Muscle of leg (tissue), 11 donors: ENCODE results near the gene RNLS. TPM values are rescaled to one million over a fixed set of nuclear protein-coding genes. Genes with fewer than 3 reads are reported as not detected.

ENCODE experiments used
- DNase-seq: peaks from one replicate; pipeline ENCODE4 v3.0.0; 2013
- H3K27ac ChIP-seq: one replicate; pipeline ENCODE4 v1.5.1; 2013; ENCODE audit warnings: mild to moderate bottlenecking, low read length, control low read depth
- H3K27me3 ChIP-seq: one replicate; pipeline ENCODE4 v1.6.1; 2013; ENCODE audit warnings: low read length; ENCODE audit not compliant: control insufficient read depth, insufficient read depth
- H3K36me3 ChIP-seq: one replicate; pipeline ENCODE4 v1.6.1; 2013; ENCODE audit warnings: low read length; ENCODE audit not compliant: control insufficient read depth, insufficient read depth
- H3K4me1 ChIP-seq: one replicate; pipeline ENCODE4 v1.6.1; 2013; ENCODE audit warnings: low read length; ENCODE audit not compliant: control insufficient read depth, insufficient read depth
- H3K4me3 ChIP-seq: one replicate; pipeline ENCODE4 v1.5.1; 2013; ENCODE audit warnings: low read length, control low read depth
- H3K9me3 ChIP-seq: replicated peaks from 2 replicates; pipeline ENCODE4 v1.6.1; 2013; ENCODE audit warnings: low read depth, low read length; ENCODE audit not compliant: control insufficient read depth
- WGBS: methylation state at CpG from one replicate; pipeline ENCODE4 v1.1.5; 2013; ENCODE audit warnings: missing lambda C conversion rate; ENCODE audit not compliant: insufficient coverage; 5-methylcytosine and 5-hydroxymethylcytosine counted together
- polyA plus RNA-seq, 8 donors: library from polyadenylated mRNA; unstranded; fragments of 120-200 nt; gene quantifications; one replicate each; pipeline versions ENCODE4 v1.2.1 to v1.2.3, GENCODE V29; 2013; ENCODE audit warnings: inconsistent platforms in 1 of 8, low replicate concordance in 1 of 8; ENCODE audit not compliant: insufficient read length in 8 of 8, insufficient read depth in 1 of 8
- total RNA-seq: library from RNA; stranded (reverse); fragments of 120-200 nt; gene quantifications from one replicate; pipeline ENCODE4 v1.2.4, GENCODE V29; 2013

RNLS gene
- total and polyA plus RNA-seq, 9 donors = 2.0 to 4.5 (median 3.5) TPM

DNA sequence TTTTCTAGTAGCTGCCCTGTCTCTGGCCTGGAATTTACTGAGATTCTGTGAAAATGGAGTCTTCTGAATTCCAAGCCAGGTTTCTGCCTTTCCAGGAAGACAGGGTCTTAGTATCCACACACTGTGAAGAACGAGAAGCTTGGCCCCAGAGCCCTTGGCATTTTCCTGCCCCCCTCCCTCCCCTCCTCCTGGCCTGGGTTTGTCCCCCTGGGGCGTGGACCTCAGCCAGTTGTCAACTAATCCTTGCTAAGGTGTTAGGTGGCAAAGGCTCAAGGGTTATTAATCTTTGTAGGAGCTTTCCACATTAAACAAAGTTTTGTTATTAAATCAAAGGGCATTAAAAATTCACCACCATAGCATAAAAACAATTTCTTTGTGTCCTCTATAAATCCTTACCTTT lies 329.5 kb downstream of the RNLS start:
- no CpG with 5 or more reads among the region's 2 CpGs for WGBS
- DNase-seq = no peak
- Histone ChIP-seq H3K27me3 (no peaks in the 10 kb centered on the region), H3K36me3 (no peaks in the 10 kb centered on the region), H3K27ac (no peak overlapping the region), H3K9me3 (no peaks in the 10 kb centered on the region), H3K4me1 (peaks cover 34% of the 10 kb centered on the region), H3K4me3 (no peak overlapping the region)

DNA sequence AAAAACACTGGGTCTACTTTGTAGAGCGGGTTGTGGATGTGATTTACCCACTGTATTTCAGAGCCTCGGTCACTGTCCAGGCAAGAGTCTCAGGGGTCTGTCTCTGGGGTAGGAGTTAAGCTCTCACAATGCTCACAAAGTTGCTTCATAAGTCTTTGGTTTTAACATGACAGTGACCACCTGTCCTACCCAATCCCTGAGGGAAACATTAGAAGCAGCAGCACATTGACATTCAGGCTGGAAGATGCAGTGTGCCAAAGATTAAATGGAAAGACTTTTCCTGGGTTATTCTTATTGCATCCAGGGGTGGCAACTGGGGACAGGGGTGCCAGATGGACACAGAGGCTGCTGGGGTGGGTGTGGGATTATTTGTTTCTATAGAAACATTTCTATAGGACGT lies 330.0 kb downstream of the RNLS start:
- no peaks in the 10 kb centered on the region for H3K36me3 ChIP-seq
- peaks cover 34% of the 10 kb centered on the region for H3K4me1 ChIP-seq
- no peaks in the 10 kb centered on the region for H3K27me3 ChIP-seq
- H3K27ac ChIP-seq = no peak overlapping the region
- no peak overlapping the region for H3K4me3 ChIP-seq
- no peaks in the 10 kb centered on the region for H3K9me3 ChIP-seq
- peak; percentile 52 for DNase-seq
- WGBS = 83% methylated on average over 1 of the region's 3 CpGs

DNA sequence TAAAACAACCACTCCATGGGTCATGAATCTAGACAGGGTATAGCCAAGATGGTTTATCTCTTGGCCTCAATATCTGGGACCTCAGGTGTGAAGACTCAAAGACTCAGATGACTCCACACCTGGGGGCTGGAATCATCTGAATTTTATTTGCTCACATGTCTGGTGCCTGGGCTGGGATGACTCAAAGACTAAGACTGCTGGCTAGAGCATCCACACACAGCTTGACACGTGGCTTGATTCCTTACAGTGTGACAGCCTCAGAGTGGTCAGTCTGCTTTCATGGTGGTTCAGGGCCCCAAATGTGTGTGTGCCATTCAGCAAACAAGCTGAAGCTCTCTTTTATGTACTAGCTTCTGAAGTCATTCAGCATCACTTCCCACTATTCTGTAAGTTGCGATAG lies 333.7 kb downstream of the RNLS start:
- Histone ChIP-seq H3K36me3 (no peaks in the 10 kb centered on the region), H3K4me3 (no peak overlapping the region), H3K9me3 (no peaks in the 10 kb centered on the region), H3K27me3 (no peaks in the 10 kb centered on the region), H3K27ac (no peak overlapping the region), H3K4me1 (peaks cover 39% of the 10 kb centered on the region)
- 100% methylated on average over 1 of the region's 2 CpGs for WGBS
- DNase-seq = no peak

DNA sequence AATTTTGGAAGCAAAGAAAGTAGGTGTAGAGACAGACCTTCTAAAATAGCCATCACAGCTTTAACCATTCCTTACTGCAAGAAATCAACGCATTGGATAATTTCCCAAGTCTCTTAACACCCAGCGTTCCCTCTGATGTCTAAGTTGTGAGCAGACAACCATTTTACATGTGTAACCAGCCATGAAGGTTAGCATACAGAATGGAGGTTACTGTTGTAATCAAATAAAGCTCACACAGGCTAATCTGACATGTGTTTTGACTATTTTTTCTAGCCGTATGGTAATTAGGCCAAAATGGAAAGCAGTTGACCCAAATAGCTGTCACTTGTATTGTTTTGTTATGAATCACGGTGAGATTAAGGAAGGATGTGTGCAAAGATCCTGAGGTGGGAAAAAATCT lies 336.4 kb downstream of the RNLS start:
- Histone ChIP-seq H3K4me1 (peaks cover 37% of the 10 kb centered on the region), H3K4me3 (no peak overlapping the region), H3K9me3 (no peaks in the 10 kb centered on the region), H3K36me3 (no peaks in the 10 kb centered on the region), H3K27me3 (no peaks in the 10 kb centered on the region), H3K27ac (peak overlapping the region; percentile 32)
- no peak for DNase-seq
- 50% methylated on average over 2 of the region's 4 CpGs for WGBS

DNA sequence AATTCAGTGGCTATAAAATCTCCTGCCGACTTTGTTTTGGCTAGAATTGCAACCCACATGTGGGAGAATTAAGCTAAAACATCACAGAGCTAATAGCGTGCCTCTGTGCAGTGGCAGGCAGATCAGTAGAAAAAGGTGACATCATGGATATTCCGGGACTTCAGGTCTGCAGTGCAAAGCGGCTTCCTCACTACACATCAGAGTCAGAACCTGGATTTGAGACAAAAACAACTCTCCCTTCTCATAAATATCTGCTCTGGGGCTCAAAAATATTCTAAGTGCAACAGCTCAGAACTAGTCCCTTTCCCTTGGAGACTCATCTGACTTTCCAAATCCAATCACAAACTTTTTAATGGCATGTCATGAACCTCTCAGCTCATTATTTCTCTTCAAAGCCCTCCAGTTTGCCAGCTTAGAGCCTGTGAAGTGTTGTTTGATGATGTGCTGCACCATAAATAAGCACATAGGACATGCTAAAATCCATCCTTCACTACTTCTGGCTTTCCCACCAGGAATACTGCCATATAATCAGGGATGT lies 337.1 kb downstream of the RNLS start:
- Histone ChIP-seq H3K27me3 (no peaks in the 10 kb centered on the region), H3K4me1 (peaks cover 37% of the 10 kb centered on the region), H3K4me3 (no peak overlapping the region), H3K36me3 (no peaks in the 10 kb centered on the region), H3K9me3 (no peaks in the 10 kb centered on the region), H3K27ac (peak overlapping the region; percentile 53)
- DNase-seq = peak; percentile 92
- 13% methylated on average over 3 of the region's 4 CpGs for WGBS

DNA sequence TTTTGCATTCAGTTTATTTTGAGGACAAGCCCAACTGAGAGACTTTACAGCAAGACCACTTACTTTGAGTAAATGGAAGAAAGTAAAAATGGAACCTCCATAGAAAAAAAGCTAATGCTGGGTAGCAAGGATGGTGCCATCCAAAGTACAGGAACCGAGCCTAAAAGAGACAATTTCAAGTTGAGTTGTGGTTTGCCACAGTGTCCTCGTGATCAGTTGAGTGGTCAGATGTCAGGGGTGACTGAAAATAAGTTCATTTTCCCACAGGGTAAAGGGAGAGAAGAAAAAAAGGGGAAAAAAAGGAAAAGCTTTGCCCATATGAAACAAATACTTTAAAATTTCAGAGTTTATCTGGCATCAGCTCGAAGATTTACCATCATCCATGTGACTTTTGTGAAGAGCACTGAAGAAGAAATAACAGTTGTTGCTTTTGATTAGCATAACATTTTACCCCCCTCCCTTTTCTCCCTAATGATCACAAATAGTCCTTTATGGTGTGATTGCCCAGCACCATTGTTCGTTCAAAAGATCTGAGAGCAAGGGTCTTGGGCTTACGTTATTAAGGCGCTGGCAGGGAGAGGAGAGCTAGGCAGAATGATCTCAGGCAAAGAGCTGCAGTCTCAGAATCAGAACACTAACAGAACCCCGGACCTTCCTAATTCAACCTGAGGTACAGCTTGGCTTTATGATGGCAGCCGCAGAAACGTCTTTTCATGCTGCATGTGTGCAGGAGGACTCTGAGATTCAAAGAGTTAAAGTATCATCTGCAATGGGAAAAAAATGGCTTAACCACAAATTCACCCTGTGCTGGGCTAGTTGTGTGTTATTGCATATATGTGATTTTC lies 338.1 kb downstream of the RNLS start:
- peak overlapping the region; percentile 87 for H3K27ac ChIP-seq
- H3K36me3 ChIP-seq = no peaks in the 10 kb centered on the region
- H3K4me3 ChIP-seq = no peak overlapping the region
- H3K9me3 ChIP-seq = no peaks in the 10 kb centered on the region
- H3K27me3 ChIP-seq = no peaks in the 10 kb centered on the region
- H3K4me1 ChIP-seq = peaks cover 37% of the 10 kb centered on the region
- no peak for DNase-seq
- WGBS = 87% methylated on average over 5 of the region's 9 CpGs

DNA sequence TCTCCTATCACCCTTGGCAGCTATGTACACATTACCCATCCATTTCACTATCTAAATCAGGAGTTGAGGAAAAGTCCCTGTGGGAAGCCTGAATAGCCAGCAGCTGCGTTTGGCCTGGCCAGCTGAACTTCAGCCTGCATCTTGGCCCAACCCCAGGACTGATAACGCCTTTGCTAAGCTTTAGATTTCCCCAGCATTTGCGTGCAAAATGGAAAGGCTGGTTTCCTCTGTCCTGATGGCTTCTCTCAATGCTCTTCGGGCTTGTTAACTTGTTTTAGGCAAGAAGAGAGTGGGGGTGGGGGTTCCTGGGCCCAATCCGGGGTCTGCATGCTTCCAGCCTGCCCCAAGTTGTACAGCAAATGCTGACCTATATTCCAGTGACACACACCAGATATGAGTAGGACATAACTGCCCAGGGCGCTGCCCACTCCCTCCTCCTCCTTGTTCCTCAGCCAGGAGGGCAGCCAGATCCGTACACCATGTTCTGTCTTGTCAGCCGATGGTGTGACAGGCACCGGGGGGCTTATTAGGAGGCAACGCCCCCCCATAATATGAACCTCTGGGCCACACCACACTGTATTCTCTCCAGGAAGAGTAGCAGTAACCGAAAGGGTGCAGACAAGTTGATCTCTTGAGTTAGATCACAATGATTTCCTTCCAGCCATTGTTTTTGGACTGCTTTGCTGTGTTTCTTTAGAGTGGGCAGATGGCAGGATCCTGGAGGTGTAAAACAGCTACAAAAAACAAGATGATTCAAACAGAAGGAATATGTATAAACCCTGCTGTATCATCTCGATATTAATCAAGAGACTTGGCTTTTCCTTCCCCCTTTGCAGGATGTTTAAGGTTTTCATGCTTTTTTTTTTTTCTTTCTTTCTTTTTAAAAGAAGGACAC lies 339.0 kb downstream of the RNLS start:
- H3K36me3 ChIP-seq = no peaks in the 10 kb centered on the region
- no peaks in the 10 kb centered on the region for H3K27me3 ChIP-seq
- DNase-seq = peak; percentile 87
- no peaks in the 10 kb centered on the region for H3K9me3 ChIP-seq
- H3K27ac ChIP-seq = peak overlapping the region; percentile 87
- H3K4me1 ChIP-seq = peaks cover 37% of the 10 kb centered on the region
- WGBS = 45% methylated on average over 4 of the region's 12 CpGs
- H3K4me3 ChIP-seq = no peak overlapping the region

DNA sequence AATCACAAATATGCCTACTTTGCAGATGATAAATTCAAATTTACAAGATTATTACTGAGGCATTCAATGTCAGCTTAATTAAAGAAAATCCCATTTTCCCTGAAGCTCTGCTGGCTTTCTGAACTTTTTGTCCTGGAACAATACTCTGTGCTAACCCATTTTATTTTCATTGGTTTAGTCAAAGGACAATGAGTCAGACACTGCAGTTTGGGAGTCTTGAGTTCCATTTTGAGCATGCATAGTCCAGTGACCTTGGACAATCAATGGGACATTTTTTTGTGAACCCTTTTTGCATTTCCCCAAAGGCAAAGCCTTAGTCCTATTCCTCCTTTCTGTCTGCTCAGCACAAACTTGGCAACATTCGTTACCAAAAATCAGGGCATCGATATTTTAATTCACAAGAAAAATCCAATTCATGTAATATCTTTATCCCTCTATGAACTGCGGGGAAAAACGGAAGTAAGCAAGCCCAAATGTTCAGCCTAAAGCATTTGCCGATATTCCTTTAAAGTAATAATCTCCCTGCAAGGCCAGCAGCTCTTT lies 339.8 kb downstream of the RNLS start:
- Histone ChIP-seq H3K27ac (peak overlapping the region; percentile 87), H3K9me3 (no peaks in the 10 kb centered on the region), H3K4me1 (peaks cover 39% of the 10 kb centered on the region), H3K4me3 (no peak overlapping the region), H3K27me3 (no peaks in the 10 kb centered on the region), H3K36me3 (no peaks in the 10 kb centered on the region)
- WGBS = 27% methylated on average over 5 of the region's 5 CpGs
- no peak for DNase-seq

DNA sequence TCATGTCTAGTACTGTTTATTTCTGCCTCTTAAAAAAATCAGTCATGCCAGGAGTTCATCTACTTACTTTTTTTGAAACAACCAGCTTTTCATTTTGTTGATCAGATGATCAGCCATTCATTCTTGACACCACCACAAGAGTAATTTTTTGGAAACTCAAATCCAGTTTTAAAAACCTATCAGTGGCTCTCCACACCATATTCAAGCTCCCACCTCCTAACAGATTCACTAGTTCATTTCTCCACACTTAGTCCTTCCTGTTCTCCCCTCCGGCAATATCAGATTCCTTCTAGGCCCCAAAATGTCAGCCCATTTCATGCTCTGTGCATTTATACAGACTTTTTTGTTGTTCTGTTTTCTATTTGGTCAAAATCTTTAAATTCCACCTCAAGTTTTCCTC lies 341.6 kb downstream of the RNLS start:
- no peaks in the 10 kb centered on the region for H3K27me3 ChIP-seq
- H3K27ac ChIP-seq = no peak overlapping the region
- no peaks in the 10 kb centered on the region for H3K9me3 ChIP-seq
- H3K4me3 ChIP-seq = no peak overlapping the region
- WGBS = no CpG with 5 or more reads among the region's 1 CpG
- no peak for DNase-seq
- H3K36me3 ChIP-seq = no peaks in the 10 kb centered on the region
- H3K4me1 ChIP-seq = peaks cover 34% of the 10 kb centered on the region

DNA sequence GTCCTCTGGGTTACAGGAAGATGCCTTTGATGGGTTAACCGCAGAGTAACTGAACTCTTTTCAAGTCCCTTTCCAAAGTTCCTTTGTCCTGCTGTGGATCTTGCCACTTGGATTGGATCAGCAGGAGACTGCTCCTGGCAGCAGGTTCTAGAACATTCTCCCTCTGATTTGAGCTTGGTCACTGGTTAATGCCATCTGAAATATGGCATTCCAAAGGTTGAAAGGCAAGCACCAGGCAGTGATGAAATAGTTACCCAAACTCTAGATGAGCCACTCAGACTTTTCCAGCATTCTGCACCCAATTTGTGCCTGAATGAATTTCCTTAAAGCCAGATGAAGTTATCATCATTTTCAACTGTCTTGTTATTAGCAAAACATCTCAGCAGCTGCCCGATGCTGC lies 343.9 kb downstream of the RNLS start:
- no peaks in the 10 kb centered on the region for H3K27me3 ChIP-seq
- no peak overlapping the region for H3K27ac ChIP-seq
- DNase-seq = no peak
- H3K36me3 ChIP-seq = no peaks in the 10 kb centered on the region
- no peak overlapping the region for H3K4me3 ChIP-seq
- WGBS = 100% methylated on average over 1 of the region's 2 CpGs
- H3K9me3 ChIP-seq = no peaks in the 10 kb centered on the region
- peaks cover 19% of the 10 kb centered on the region for H3K4me1 ChIP-seq
